ENCODE data around the gene SULT1C4. TPM values are rescaled to one million over a fixed set of nuclear protein-coding genes. Genes with fewer than 3 reads are reported as not detected.

The SULT1C4 gene
- total RNA-seq, 1 donor from 2014 or later: 1.8 TPM

DNA sequence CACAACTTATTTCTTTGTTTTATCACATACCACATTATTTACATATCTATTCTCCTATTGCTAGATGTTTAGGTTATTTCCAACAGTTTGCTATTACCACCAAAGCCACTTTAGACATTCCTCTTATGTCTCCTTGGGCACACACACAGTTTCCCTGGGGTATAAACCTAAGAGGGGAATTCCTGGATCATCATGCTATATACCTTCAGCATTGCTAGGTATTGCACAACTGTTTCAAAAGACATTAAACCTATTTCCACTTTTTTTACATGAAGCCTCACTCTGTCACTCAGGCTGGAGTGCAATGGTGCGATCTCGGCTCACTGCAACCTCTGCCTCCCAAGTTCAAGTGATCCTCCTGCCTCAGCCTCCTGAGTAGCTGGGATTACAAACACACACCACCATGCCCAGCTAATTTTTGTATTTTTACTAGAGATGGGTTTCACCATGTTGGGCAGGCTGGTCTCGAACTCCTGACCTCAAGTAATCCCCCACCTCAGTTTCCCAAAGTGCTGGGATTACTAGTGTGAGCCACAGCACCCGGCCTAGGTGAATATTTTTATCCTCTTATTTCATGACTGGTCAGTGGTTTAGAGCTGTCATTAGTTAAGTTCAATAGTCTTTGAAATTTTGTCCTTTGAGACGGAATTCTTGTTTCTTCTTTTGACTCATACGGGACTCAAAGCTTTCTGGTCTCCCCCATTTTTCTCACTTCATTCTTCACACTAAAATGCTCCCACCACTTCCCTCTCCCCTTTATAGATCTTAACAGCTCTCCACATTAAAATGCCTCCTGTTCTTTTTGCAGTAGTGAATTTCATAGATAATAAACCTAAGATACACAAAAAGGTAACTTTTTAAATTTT is 30.3 kb downstream of the SULT1C4 start:
- Mint-ChIP-seq H3K27ac (ENCODE audit: unreplicated experiment) (no peak overlapping the region), H3K9me3 (ENCODE audit: unreplicated experiment) (peaks cover 15% of the 10 kb centered on the region), H3K27me3 (ENCODE audit: low read depth, unreplicated experiment) (no peaks in the 10 kb centered on the region), H3K4me1 (ENCODE audit: low read depth, unreplicated experiment) (peaks cover 19% of the 10 kb centered on the region), H3K36me3 (ENCODE audit: low read depth, unreplicated experiment) (no peaks in the 10 kb centered on the region), H3K4me3 (ENCODE audit: unreplicated experiment) (no peak overlapping the region)
- Histone ChIP-seq H4K20me1 (ENCODE audit: insufficient read depth, low read length) (no peaks in the 10 kb centered on the region), H3K4me3 (ENCODE audit: insufficient read depth, low read depth, low read length) (no peak overlapping the region), H3K9me3 (ENCODE audit: insufficient read depth, low read depth, low read length) (peaks cover 2% of the 10 kb centered on the region), H3K4me1 (ENCODE audit: insufficient read depth, low read length) (peaks cover 6% of the 10 kb centered on the region), H3K79me2 (ENCODE audit: insufficient read depth, low read length) (no peaks in the 10 kb centered on the region), H3K4me2 (ENCODE audit: low read length) (no peak overlapping the region), H3K9ac (ENCODE audit: low read length) (no peak overlapping the region), H3K36me3 (ENCODE audit: insufficient read depth, low read length) (no peaks in the 10 kb centered on the region), H2AFZ (ENCODE audit: low read depth, low read length) (no peak overlapping the region), H3K27me3 (ENCODE audit: insufficient read depth, low read length) (no peaks in the 10 kb centered on the region), H3K27ac (ENCODE audit: low read depth, low read length) (no peak overlapping the region)
- no peak for DNase-seq (ENCODE audit: low read depth)
- TF ChIP-seq, protein P1, sequence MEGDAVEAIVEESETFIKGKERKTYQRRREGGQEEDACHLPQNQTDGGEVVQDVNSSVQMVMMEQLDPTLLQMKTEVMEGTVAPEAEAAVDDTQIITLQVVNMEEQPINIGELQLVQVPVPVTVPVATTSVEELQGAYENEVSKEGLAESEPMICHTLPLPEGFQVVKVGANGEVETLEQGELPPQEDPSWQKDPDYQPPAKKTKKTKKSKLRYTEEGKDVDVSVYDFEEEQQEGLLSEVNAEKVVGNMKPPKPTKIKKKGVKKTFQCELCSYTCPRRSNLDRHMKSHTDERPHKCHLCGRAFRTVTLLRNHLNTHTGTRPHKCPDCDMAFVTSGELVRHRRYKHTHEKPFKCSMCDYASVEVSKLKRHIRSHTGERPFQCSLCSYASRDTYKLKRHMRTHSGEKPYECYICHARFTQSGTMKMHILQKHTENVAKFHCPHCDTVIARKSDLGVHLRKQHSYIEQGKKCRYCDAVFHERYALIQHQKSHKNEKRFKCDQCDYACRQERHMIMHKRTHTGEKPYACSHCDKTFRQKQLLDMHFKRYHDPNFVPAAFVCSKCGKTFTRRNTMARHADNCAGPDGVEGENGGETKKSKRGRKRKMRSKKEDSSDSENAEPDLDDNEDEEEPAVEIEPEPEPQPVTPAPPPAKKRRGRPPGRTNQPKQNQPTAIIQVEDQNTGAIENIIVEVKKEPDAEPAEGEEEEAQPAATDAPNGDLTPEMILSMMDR (IDR thresholded peaks at IDR 0.05; ENCODE audit: insufficient read depth, low read depth, low read length): no peak
- TF ChIP-seq EZH2 (IDR thresholded peaks at IDR 0.05; ENCODE audit: insufficient read depth, low read length): no peak
- no peak for FAIRE-seq

DNA sequence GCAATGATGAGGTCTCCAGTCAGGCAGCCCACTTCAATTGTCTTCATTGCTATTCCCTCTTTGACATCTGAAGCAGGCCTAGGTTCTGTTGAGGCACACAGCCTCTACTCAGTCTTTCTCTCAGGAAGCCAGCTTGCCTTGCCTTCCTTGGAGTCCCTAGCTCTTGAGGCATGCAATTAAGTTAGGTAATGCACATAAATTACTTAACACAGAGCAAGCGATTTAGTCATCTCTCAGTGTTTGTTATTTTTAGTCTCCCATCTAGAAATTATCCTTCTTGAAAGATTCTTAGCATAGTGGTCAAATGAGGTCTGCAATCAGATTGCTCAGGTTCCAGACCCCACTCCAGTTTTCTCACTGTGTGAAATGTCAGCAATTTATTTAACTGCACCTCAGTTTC is 32.0 kb downstream of the SULT1C4 start:
- FAIRE-seq: no peak
- Histone ChIP-seq H3K9me3 (ENCODE audit: insufficient read depth, low read depth, low read length) (peaks cover 2% of the 10 kb centered on the region), H3K79me2 (ENCODE audit: insufficient read depth, low read length) (no peaks in the 10 kb centered on the region), H3K27ac (ENCODE audit: low read depth, low read length) (no peak overlapping the region), H3K4me3 (ENCODE audit: insufficient read depth, low read depth, low read length) (no peak overlapping the region), H4K20me1 (ENCODE audit: insufficient read depth, low read length) (no peaks in the 10 kb centered on the region), H3K9ac (ENCODE audit: low read length) (no peak overlapping the region), H3K4me1 (ENCODE audit: insufficient read depth, low read length) (peaks cover 12% of the 10 kb centered on the region), H3K4me2 (ENCODE audit: low read length) (no peak overlapping the region), H3K27me3 (ENCODE audit: insufficient read depth, low read length) (no peaks in the 10 kb centered on the region), H3K36me3 (ENCODE audit: insufficient read depth, low read length) (no peaks in the 10 kb centered on the region), H2AFZ (ENCODE audit: low read depth, low read length) (no peak overlapping the region)
- H3K27me3 Mint-ChIP-seq (ENCODE audit: low read depth, unreplicated experiment): no peaks in the 10 kb centered on the region
- H3K36me3 Mint-ChIP-seq (ENCODE audit: low read depth, unreplicated experiment): no peaks in the 10 kb centered on the region
- TF ChIP-seq EZH2 (IDR thresholded peaks at IDR 0.05; ENCODE audit: insufficient read depth, low read length): no peak
- TF ChIP-seq, protein P1 (IDR thresholded peaks at IDR 0.05; ENCODE audit: insufficient read depth, low read depth, low read length): no peak
- H3K4me1 Mint-ChIP-seq (ENCODE audit: low read depth, unreplicated experiment): peaks cover 15% of the 10 kb centered on the region
- DNase-seq (ENCODE audit: low read depth): peak; percentile 72
- H3K27ac Mint-ChIP-seq (ENCODE audit: unreplicated experiment): no peak overlapping the region
- peaks cover 10% of the 10 kb centered on the region for H3K9me3 Mint-ChIP-seq (ENCODE audit: unreplicated experiment)
- H3K4me3 Mint-ChIP-seq (ENCODE audit: unreplicated experiment): no peak overlapping the region
